ENCODE results near the gene TSGA10. TPM values are rescaled to one million over a fixed set of nuclear protein-coding genes. Genes with fewer than 3 reads are reported as not detected.

The TSGA10 gene
- total RNA-seq, 1 experiment from 2014 or later: 9.9 TPM

DNA sequence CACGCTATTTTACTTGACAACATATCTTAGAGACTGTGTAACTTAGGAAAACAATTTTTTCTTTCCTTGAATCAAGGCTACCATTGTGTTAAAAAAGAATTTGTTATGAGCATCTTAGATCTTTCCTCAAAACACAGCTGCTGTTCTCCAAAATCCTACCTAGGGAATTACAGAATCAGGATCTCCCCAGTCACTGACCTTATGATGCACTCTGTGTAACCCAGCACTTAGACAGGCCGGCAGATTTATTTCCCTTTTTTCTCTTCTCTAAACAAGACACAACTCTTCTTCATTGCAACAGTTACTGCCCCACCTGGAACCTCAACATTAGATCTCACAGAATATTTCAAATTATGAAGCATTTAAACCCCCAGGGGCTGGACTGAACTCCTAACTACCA is 26.8 kb downstream of the TSGA10 start:
- no peak for DNase-seq
- no peaks in the 10 kb centered on the region for H3K4me1 ChIP-seq
- ChIA-PET POLR2A (no interaction called here), CTCF (no interaction called here)
- intact Hi-C loops (cut with micrococcal nuclease; ENCODE audit: unreplicated experiment): no loop called here
- H3K9me3 ChIP-seq: 0 out of 2 replicates have a peak, but pooled peaks cover under 1% of the 10 kb centered on the region
- no peak overlapping the region for H3K4me3 Mint-ChIP-seq (ENCODE audit: unreplicated experiment)
- H3K4me1 Mint-ChIP-seq (ENCODE audit: low read depth, unreplicated experiment): no peaks in the 10 kb centered on the region
- no TSS peak for BruUV-seq (replicated peaks)
- no peak overlapping the region for H3K27ac Mint-ChIP-seq (ENCODE audit: unreplicated experiment)
- no peaks in the 10 kb centered on the region for H3K36me3 ChIP-seq (ENCODE audit: control insufficient read depth, insufficient read depth, low read length)
- H3K27me3 Mint-ChIP-seq (ENCODE audit: insufficient read depth, unreplicated experiment): no peaks in the 10 kb centered on the region
- TF ChIP-seq, protein P1, sequence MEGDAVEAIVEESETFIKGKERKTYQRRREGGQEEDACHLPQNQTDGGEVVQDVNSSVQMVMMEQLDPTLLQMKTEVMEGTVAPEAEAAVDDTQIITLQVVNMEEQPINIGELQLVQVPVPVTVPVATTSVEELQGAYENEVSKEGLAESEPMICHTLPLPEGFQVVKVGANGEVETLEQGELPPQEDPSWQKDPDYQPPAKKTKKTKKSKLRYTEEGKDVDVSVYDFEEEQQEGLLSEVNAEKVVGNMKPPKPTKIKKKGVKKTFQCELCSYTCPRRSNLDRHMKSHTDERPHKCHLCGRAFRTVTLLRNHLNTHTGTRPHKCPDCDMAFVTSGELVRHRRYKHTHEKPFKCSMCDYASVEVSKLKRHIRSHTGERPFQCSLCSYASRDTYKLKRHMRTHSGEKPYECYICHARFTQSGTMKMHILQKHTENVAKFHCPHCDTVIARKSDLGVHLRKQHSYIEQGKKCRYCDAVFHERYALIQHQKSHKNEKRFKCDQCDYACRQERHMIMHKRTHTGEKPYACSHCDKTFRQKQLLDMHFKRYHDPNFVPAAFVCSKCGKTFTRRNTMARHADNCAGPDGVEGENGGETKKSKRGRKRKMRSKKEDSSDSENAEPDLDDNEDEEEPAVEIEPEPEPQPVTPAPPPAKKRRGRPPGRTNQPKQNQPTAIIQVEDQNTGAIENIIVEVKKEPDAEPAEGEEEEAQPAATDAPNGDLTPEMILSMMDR (IDR thresholded peaks at IDR 0.05; ENCODE audit: insufficient read depth in 1 of 2, low read depth in 1 of 2, low read length in 1 of 2, severe bottlenecking in 1 of 2, unreplicated experiment in 1 of 2): no peak
- peaks cover 6% of the 10 kb centered on the region for H3K36me3 Mint-ChIP-seq (ENCODE audit: insufficient read depth, unreplicated experiment)
- no peak overlapping the region for H3K4me3 ChIP-seq (ENCODE audit: low read depth, low read length)
- H3K27me3 ChIP-seq (replicated peaks; ENCODE audit: control insufficient read depth, insufficient read depth, low read length): no peaks in the 10 kb centered on the region
- peaks cover 24% of the 10 kb centered on the region for H3K9me3 Mint-ChIP-seq (ENCODE audit: unreplicated experiment)

DNA sequence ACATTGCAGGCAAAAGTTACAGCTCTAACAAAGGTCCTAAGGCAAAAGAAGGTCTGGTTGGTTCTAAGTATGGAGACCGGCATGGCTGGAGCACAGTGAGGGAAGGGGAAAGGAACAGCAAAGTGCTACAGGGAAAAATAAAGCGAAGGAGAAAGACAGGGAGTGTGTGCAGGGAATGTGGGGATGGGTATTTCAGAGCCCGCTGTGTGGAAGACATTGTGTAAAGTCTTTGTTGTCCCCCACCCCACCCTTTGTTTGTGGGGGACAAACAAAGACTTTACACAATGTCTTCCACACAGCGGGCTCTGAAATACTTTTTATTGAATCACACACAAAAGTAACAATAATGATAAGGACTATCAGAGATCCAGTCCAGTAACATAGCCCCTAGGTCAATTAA is 42.1 kb downstream of the TSGA10 start:
- intact Hi-C loops (cut with micrococcal nuclease; ENCODE audit: unreplicated experiment): no loop called here
- H3K36me3 ChIP-seq (ENCODE audit: control insufficient read depth, insufficient read depth, low read length): no peaks in the 10 kb centered on the region
- Mint-ChIP-seq H3K4me1 (ENCODE audit: low read depth, unreplicated experiment) (peaks cover 8% of the 10 kb centered on the region), H3K27ac (ENCODE audit: unreplicated experiment) (no peak overlapping the region), H3K4me3 (ENCODE audit: unreplicated experiment) (no peak overlapping the region), H3K27me3 (ENCODE audit: insufficient read depth, unreplicated experiment) (no peaks in the 10 kb centered on the region), H3K9me3 (ENCODE audit: unreplicated experiment) (no peaks in the 10 kb centered on the region), H3K36me3 (ENCODE audit: insufficient read depth, unreplicated experiment) (no peaks in the 10 kb centered on the region)
- H3K4me3 ChIP-seq (ENCODE audit: low read depth, low read length): no peak overlapping the region
- BruUV-seq (replicated peaks): no TSS peak
- no peak for DNase-seq
- no peaks in the 10 kb centered on the region for H3K4me1 ChIP-seq
- H3K9me3 ChIP-seq: no peaks in the 10 kb centered on the region; the same call in 1 of the 2 replicates
- ChIA-PET CTCF (no interaction called here), POLR2A (no interaction called here)
- no peaks in the 10 kb centered on the region for H3K27me3 ChIP-seq (replicated peaks; ENCODE audit: control insufficient read depth, insufficient read depth, low read length)
- TF ChIP-seq, protein P1 (IDR thresholded peaks at IDR 0.05; ENCODE audit: insufficient read depth in 1 of 2, low read depth in 1 of 2, low read length in 1 of 2, severe bottlenecking in 1 of 2, unreplicated experiment in 1 of 2): no peak

DNA sequence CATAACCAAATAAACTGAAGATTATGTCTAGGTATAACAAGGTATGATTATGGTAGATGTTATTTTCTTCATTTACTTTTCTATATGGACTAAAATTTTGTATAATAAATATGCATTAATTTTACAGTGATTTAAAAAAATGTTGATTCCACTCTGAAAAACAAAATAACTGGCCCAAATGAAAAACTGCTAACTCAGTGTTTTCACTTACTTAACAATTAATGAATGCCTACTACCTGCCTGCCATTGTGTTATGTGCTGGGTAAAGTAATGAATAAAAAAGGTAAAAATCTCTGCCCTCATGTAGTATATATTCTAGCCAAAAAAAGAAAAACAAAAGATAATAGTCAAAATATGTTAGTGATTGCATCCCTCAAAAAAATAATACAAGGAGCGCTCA is 42.8 kb downstream of the TSGA10 start:
- Mint-ChIP-seq H3K9me3 (ENCODE audit: unreplicated experiment) (no peaks in the 10 kb centered on the region), H3K4me1 (ENCODE audit: low read depth, unreplicated experiment) (peaks cover 8% of the 10 kb centered on the region), H3K36me3 (ENCODE audit: insufficient read depth, unreplicated experiment) (no peaks in the 10 kb centered on the region), H3K27me3 (ENCODE audit: insufficient read depth, unreplicated experiment) (no peaks in the 10 kb centered on the region), H3K27ac (ENCODE audit: unreplicated experiment) (no peak overlapping the region), H3K4me3 (ENCODE audit: unreplicated experiment) (no peak overlapping the region)
- H3K9me3 ChIP-seq: no peaks in the 10 kb centered on the region; the same call in 1 of the 2 replicates
- intact Hi-C loops (cut with micrococcal nuclease; ENCODE audit: unreplicated experiment): no loop called here
- BruUV-seq (replicated peaks): no TSS peak
- no peak overlapping the region for H3K4me3 ChIP-seq (ENCODE audit: low read depth, low read length)
- TF ChIP-seq, protein P1 (IDR thresholded peaks at IDR 0.05; ENCODE audit: insufficient read depth in 1 of 2, low read depth in 1 of 2, low read length in 1 of 2, severe bottlenecking in 1 of 2, unreplicated experiment in 1 of 2): no peak
- ChIA-PET POLR2A (no interaction called here), CTCF (no interaction called here)
- DNase-seq: no peak
- no peaks in the 10 kb centered on the region for H3K27me3 ChIP-seq (replicated peaks; ENCODE audit: control insufficient read depth, insufficient read depth, low read length)
- H3K4me1 ChIP-seq: no peaks in the 10 kb centered on the region
- no peaks in the 10 kb centered on the region for H3K36me3 ChIP-seq (ENCODE audit: control insufficient read depth, insufficient read depth, low read length)

All from Caco-2 (cell line).